ENCODE results near the gene APOL3.

The APOL3 gene

GRCh38 chr22:36134182-36134581 lies 26.4 kb downstream of the APOL3 start:
- CTCF ChIA-PET, result interaction anchor here (3.0 kb wide), 1 partner anchor 10 kb away, joined by 17 read pairs; no protein-coding TSS in a partner anchor
- no peak for TF ChIP-seq CTCF (IDR thresholded peaks at IDR 0.05; ENCODE audit: insufficient read depth, low read length, missing control alignments)
- no peak for DNase-seq (ENCODE audit: low read depth, low spot score)
- POLR2A ChIA-PET, result no interaction called here
- no peak overlapping the region for H3K4me3 ChIP-seq (ENCODE audit: low read depth, low read length)

- POLR2A ChIA-PET, result no interaction called here
- no peak for DNase-seq (ENCODE audit: low read depth, low spot score)
- CTCF ChIA-PET, result interaction anchor here (1.4 to 3.6 kb wide), 2 partner anchors 66 to 201 kb away, joined by 5 to 21 read pairs; no protein-coding TSS in a partner anchor
- TF ChIP-seq CTCF (IDR thresholded peaks at IDR 0.05; ENCODE audit: insufficient read depth, low read length, missing control alignments), result no peak
- H3K4me3 ChIP-seq (ENCODE audit: low read depth, low read length), result no peak overlapping the region
Measured at GRCh38 chr22:36131907-36132306, 28.6 kb downstream of the APOL3 start.

- CTCF ChIA-PET, result interaction anchor here (1.2 to 3.6 kb wide), 5 partner anchors 22 to 356 kb away, joined by 3 to 21 read pairs (median 6); no protein-coding TSS in a partner anchor
- no peak overlapping the region for H3K4me3 ChIP-seq (ENCODE audit: low read depth, low read length)
- TF ChIP-seq CTCF (IDR thresholded peaks at IDR 0.05; ENCODE audit: insufficient read depth, low read length, missing control alignments), result no peak
- POLR2A ChIA-PET, result no interaction called here
- no peak for DNase-seq (ENCODE audit: low read depth, low spot score)
Measured at GRCh38 chr22:36129486-36130388, 30.8 kb downstream of the APOL3 start.

- CTCF ChIA-PET, result interaction anchor here (1.2 to 3.6 kb wide), 5 partner anchors 22 to 357 kb away, joined by 3 to 21 read pairs (median 6); no protein-coding TSS in a partner anchor
- H3K4me3 ChIP-seq (ENCODE audit: low read depth, low read length), result no peak overlapping the region
- no peak for TF ChIP-seq CTCF (IDR thresholded peaks at IDR 0.05; ENCODE audit: insufficient read depth, low read length, missing control alignments)
- POLR2A ChIA-PET, result no interaction called here
- DNase-seq (ENCODE audit: low read depth, low spot score), result no peak
Measured at GRCh38 chr22:36129071-36129470, 31.5 kb downstream of the APOL3 start.

GRCh38 chr22:36125994-36126531 lies 34.5 kb downstream of the APOL3 start:
- POLR2A ChIA-PET, result no interaction called here
- CTCF ChIA-PET, result interaction anchor here (0.8 to 6.0 kb wide), 15 partner anchors 11 to 499 kb away, joined by 3 to 61 read pairs (median 16); no protein-coding TSS in a partner anchor
- DNase-seq (ENCODE audit: low read depth, low spot score), result no peak
- TF ChIP-seq CTCF (IDR thresholded peaks at IDR 0.05; ENCODE audit: insufficient read depth, low read length, missing control alignments), result no peak
- H3K4me3 ChIP-seq (ENCODE audit: low read depth, low read length), result no peak overlapping the region

GRCh38 chr22:36125434-36125833 lies 35.1 kb downstream of the APOL3 start:
- ChIA-PET POLR2A (no interaction called here), CTCF (interaction anchor here (0.8 to 6.0 kb wide), 23 partner anchors 10 to 774 kb away, joined by 3 to 61 read pairs (median 5); no protein-coding TSS in a partner anchor)
- H3K4me3 ChIP-seq (ENCODE audit: low read depth, low read length), result no peak overlapping the region
- no peak for DNase-seq (ENCODE audit: low read depth, low spot score)
- no peak for TF ChIP-seq CTCF (IDR thresholded peaks at IDR 0.05; ENCODE audit: insufficient read depth, low read length, missing control alignments)

Measured in AG04449 (cell line).